ENCODE results near the gene GPANK1. TPM values are rescaled to one million over a fixed set of nuclear protein-coding genes. Genes with fewer than 3 reads are reported as not detected.

GPANK1 gene
- total RNA-seq, 1 donor from 2014 or later, result 8.9 TPM

GRCh38 chr6:31633447-31633846 lies 31.4 kb downstream of the GPANK1 start:
- no peak overlapping the region for H3K4me3 Mint-ChIP-seq (ENCODE audit: unreplicated experiment)
- no peak overlapping the region for H3K27ac Mint-ChIP-seq (ENCODE audit: unreplicated experiment)
- H3K9me3 Mint-ChIP-seq (ENCODE audit: unreplicated experiment), result no peaks in the 10 kb centered on the region
- no peak for TF ChIP-seq CTCF (IDR thresholded peaks at IDR 0.05; ENCODE audit: unreplicated experiment)
- H3K4me1 Mint-ChIP-seq (ENCODE audit: unreplicated experiment), result no peaks in the 10 kb centered on the region
- peaks cover 32% of the 10 kb centered on the region for H3K36me3 Mint-ChIP-seq (ENCODE audit: low read depth, unreplicated experiment)
- no peak for DNase-seq (ENCODE audit: low spot score)
- peaks cover 8% of the 10 kb centered on the region for H3K27me3 Mint-ChIP-seq (ENCODE audit: unreplicated experiment)

- no peak for DNase-seq (ENCODE audit: low spot score)
- H3K4me3 Mint-ChIP-seq (ENCODE audit: unreplicated experiment), result no peak overlapping the region
- H3K27me3 Mint-ChIP-seq (ENCODE audit: unreplicated experiment), result peaks cover 8% of the 10 kb centered on the region
- no peaks in the 10 kb centered on the region for H3K4me1 Mint-ChIP-seq (ENCODE audit: unreplicated experiment)
- peaks cover 35% of the 10 kb centered on the region for H3K36me3 Mint-ChIP-seq (ENCODE audit: low read depth, unreplicated experiment)
- TF ChIP-seq CTCF (IDR thresholded peaks at IDR 0.05; ENCODE audit: unreplicated experiment), result no peak
- no peaks in the 10 kb centered on the region for H3K9me3 Mint-ChIP-seq (ENCODE audit: unreplicated experiment)
- no peak overlapping the region for H3K27ac Mint-ChIP-seq (ENCODE audit: unreplicated experiment)
Observed at GRCh38 chr6:31632279-31632946, 32.4 kb downstream of the GPANK1 start.

- Mint-ChIP-seq H3K4me1 (ENCODE audit: unreplicated experiment) (no peaks in the 10 kb centered on the region), H3K9me3 (ENCODE audit: unreplicated experiment) (no peaks in the 10 kb centered on the region), H3K27ac (ENCODE audit: unreplicated experiment) (no peak overlapping the region), H3K4me3 (ENCODE audit: unreplicated experiment) (no peak overlapping the region), H3K36me3 (ENCODE audit: low read depth, unreplicated experiment) (peaks cover 40% of the 10 kb centered on the region), H3K27me3 (ENCODE audit: unreplicated experiment) (peaks cover 8% of the 10 kb centered on the region)
- no peak for TF ChIP-seq CTCF (IDR thresholded peaks at IDR 0.05; ENCODE audit: unreplicated experiment)
- DNase-seq (ENCODE audit: low spot score), result no peak
Observed at GRCh38 chr6:31631681-31632278, 33.0 kb downstream of the GPANK1 start.

GRCh38 chr6:31631209-31631608 lies 33.6 kb downstream of the GPANK1 start:
- no peak for TF ChIP-seq CTCF (IDR thresholded peaks at IDR 0.05; ENCODE audit: unreplicated experiment)
- peaks cover 6% of the 10 kb centered on the region for H3K27me3 Mint-ChIP-seq (ENCODE audit: unreplicated experiment)
- peaks cover 42% of the 10 kb centered on the region for H3K36me3 Mint-ChIP-seq (ENCODE audit: low read depth, unreplicated experiment)
- H3K4me3 Mint-ChIP-seq (ENCODE audit: unreplicated experiment), result no peak overlapping the region
- no peaks in the 10 kb centered on the region for H3K9me3 Mint-ChIP-seq (ENCODE audit: unreplicated experiment)
- DNase-seq (ENCODE audit: low spot score), result no peak
- no peaks in the 10 kb centered on the region for H3K4me1 Mint-ChIP-seq (ENCODE audit: unreplicated experiment)
- H3K27ac Mint-ChIP-seq (ENCODE audit: unreplicated experiment), result no peak overlapping the region

Measured in endothelial cell (in vitro differentiated cells).